Measurements from ENCODE around the gene FAM89A.

The FAM89A gene

GRCh38 chr1:231065510-231066241 is 25.6 kb upstream of the FAM89A start:
- no peak for TF ChIP-seq CTCF (IDR thresholded peaks at IDR 0.05; ENCODE audit: low read depth, low read length)

GRCh38 chr1:231064418-231064817 is 24.4 kb upstream of the FAM89A start:
- no peak for TF ChIP-seq CTCF (IDR thresholded peaks at IDR 0.05; ENCODE audit: low read depth, low read length)
- no peak overlapping the region for H3K4me3 ChIP-seq (ENCODE audit: low read depth, low read length)

More at GRCh38 chr1:231065510-231066241, 25.6 kb upstream of the FAM89A start:
- no peak overlapping the region for H3K4me3 ChIP-seq (ENCODE audit: low read depth, low read length)

- no peak for TF ChIP-seq CTCF (IDR thresholded peaks at IDR 0.05; ENCODE audit: low read depth, low read length)
- H3K4me3 ChIP-seq (ENCODE audit: low read depth, low read length): no peak overlapping the region
These were observed 23.3 kb upstream of the FAM89A start for GRCh38 chr1:231063331-231063730.

- no peak overlapping the region for H3K4me3 ChIP-seq (ENCODE audit: low read depth, low read length)
- TF ChIP-seq CTCF (IDR thresholded peaks at IDR 0.05; ENCODE audit: low read depth, low read length): no peak
These were observed 22.6 kb upstream of the FAM89A start for GRCh38 chr1:231062500-231063270.

GRCh38 chr1:231059566-231060193 is 19.6 kb upstream of the FAM89A start:
- no peak overlapping the region for H3K4me3 ChIP-seq (ENCODE audit: low read depth, low read length)
- TF ChIP-seq CTCF (IDR thresholded peaks at IDR 0.05; ENCODE audit: low read depth, low read length): no peak

GRCh38 chr1:231058416-231059109 is 18.5 kb upstream of the FAM89A start:
- H3K4me3 ChIP-seq (ENCODE audit: low read depth, low read length): no peak overlapping the region
- TF ChIP-seq CTCF (IDR thresholded peaks at IDR 0.05; ENCODE audit: low read depth, low read length): no peak
